Measurements from ENCODE around the gene TAF4B.

GRCh38 chr18:26425148-26425531 is 198.9 kb downstream of the TAF4B start:
- no peak for TF ChIP-seq POLR2AphosphoS5 (IDR thresholded peaks at IDR 0.05; ENCODE audit: low read depth, low read length)
- no peak for TF ChIP-seq POLR2A (IDR thresholded peaks at IDR 0.05; ENCODE audit: low read depth, low read length)

Measured in GM12892 (cell line).